ENCODE measurements around the gene HMG20B.
"Not testable (repeated sequence)": the region's sequence is repeated elsewhere in the genome, so short reads cannot be mapped to it uniquely, and the experiment has no call there.

Gene HMG20B

DNA sequence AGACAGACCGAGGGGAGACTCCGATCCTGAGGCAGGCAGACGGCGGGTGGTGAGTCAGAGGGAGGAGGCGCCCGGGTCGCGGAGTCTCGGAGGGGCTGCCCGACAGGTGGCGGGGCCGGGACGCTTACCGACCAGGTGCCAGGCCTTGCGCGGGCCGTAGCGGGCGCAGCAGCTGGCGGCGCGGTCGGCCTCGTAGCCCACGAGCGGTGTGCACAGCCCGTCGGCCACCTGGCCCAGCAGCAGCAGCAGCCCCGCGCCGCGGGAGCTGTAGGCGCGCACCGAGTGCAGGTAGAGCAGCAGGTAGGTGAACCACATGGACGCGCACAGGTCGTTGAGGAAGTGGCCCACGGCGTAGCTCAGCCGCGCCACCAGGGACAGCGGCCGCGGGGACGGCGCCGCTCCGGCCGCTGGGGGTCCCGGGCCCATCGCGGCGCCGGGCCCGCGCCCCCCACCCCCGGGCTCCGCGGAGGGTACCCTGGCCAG, 15.7 kb upstream of the HMG20B start:
- no peak for FAIRE-seq

DNA sequence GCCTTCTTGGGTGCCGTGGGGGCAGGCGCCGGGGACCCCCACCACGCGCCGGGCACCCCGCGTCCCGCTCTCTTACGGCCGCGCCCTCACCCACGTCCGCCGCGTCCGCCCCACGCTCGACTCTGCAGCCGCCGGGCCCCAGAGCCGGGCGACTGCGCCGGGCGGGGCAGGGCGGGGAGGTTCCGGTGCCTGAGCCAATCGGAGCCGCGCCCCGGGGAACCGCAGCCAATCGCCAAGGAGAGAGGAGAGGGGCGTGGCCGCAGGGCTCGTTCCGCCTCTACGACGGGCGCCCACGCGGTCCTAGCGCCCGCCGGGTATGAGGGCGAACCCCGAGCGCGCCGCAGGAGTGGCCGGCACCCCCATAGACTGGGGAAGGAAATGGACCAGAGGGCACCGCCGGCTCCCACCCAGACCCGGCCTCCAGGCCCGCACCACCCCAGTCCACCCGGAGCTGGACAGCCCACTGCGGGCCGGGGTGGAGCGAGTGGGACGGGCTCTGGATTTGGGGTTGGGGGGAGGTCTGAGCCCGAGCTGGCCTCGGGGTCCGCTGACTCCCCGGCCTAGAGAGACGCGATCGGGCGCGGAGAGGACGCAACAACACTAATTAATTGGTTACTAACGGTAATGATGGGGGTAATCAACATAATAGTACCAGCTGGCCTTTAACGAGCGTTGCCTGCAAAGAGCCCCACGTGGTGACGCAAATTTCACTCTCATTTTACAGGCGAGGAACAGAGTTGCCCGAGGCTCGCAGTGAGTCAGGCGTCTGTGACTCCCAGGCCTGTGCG, 15.1 kb upstream of the HMG20B start, which contains the start of gene MFSD12:
TSS of gene MFSD12 (minus strand) at position 126 of the 788 bp plus-strand sequence. CDS start 183 bp downstream, outside the sequence.
- FAIRE-seq, result peak; percentile 95

DNA sequence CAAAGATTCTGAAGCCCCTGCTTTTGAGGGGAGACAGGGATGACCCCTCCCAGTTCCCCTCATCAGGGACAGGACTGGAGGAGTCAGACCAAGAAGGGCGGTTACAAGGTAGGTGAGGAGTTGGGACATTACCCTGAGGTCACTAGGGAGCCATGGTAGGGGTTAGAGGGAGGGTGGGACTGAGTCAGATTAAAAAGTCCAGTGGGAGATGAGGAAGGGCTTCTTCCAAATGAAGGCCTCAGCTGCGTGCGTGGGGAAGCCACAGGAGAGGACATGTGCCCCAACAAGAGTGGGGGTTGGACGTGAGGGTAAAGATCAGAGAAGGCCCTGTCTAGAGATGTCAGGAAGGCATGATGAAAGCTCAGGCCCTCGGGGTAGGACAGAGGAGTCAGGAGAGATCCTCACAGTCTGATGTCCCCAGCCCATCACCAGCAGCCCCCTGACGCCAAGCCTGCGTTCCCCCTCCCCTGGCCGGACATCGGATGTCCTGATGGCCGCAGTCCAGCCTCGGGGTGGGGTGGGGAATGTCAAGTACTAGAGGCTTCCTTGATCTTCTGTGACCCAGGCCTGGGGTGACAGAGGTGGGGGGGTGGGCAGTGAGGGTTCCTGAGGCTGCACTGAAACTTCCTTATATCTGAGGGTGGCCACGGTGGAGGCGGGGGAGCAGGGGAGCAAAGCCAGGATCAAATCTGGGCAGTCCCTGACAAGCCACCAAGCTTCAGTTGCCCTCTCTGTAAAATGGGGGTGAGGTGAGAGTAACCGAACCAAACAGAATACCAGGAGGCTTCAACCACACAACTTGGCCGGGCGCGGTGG, 8.8 kb upstream of the HMG20B start:
- no peak for FAIRE-seq

DNA sequence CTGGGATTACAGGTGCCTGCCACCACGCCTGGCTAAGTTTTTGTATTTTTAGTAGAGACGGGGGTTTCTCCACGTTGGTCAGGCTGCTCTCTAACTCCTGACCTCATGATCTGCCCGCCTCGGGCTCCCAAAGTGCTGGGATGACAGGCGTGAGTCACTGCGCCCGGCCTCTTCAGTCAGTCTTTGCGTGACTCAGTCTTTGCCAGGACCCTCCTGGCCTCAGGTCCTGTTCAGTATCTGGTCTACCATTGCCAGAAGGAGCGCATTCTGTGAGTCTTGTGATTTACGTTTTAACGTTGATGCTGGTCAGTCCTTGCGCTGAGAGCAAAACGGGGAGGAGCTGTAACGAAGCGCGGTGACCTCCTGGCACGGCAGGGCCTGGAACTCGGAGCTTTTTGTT, 7.6 kb upstream of the HMG20B start:
- FAIRE-seq, result no peak

DNA sequence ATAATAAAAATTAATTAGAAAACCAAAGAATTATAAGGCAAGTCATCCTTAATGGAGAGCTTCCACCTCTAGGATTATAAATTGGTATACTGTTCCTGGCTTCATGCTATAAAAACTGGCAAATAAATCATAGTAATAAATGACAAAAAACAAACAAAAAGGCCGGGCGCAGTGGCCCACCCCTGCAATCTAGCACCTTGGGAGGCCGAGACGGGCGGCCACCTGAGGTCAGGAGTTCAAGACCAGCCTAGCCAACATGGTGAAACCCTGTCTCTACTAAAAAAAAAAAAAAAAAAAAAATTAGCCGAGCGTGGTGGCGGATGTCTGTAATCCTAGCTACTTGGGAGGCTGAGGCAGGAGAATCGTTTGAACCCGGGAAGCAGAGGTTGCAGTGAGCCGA, 2.7 kb upstream of the HMG20B start:
- FAIRE-seq, result not testable (repeated sequence)

DNA sequence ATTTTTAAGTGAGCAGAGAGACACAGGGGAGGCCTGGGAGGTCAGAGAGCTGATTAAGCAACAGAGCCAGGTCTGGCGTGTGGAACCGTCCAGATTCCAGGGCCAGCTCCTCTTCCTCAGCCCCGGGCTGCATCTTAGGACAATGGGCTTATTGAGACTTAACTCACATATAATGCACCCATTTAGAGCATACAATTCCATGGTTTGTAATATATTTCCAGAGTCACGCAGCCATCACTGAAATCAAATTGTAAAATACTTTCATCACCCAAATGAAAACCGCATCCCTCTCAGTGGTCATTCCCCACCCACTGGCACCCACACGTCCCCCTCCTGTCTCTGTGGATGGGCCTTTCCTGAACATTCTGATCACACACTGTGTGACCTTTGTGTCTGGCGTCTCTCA, 2.1 kb upstream of the HMG20B start:
- FAIRE-seq, result no peak

DNA sequence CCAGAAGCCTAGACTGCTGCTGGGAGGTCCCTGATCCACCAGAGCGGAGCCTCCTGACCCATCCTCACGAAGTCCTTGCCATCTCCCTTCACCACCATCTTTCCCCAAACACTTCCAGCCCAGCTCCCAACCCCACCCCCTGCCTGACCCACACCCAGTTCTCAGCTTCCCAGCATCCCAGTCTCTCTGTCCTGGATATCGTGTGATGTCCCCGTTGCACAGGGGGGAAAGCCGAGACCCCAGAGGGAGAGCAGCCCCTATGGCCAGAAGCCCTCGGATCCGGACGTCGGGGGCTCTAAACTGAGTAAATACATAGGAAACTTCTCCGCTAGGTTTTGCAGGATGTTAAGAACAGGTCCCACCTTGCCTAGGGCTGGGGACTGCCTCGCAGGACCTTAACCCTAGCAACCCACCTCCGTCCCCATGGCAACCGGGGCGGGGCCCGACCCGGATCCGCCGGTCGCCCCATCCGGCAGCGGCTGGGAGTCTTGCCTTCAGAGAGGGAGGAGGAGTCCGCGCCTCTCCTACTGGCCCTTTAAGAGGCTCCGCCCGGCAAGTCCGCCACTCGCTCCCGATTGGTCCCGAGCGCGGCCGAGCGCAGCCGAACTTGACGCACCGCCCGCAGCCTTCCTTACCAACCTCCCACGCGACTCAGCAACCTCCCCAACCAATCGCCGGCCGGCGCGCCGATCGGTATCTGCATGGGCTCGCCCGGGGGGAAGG, 451 bp upstream of the HMG20B start:
- FAIRE-seq, result peak; percentile 98

DNA sequence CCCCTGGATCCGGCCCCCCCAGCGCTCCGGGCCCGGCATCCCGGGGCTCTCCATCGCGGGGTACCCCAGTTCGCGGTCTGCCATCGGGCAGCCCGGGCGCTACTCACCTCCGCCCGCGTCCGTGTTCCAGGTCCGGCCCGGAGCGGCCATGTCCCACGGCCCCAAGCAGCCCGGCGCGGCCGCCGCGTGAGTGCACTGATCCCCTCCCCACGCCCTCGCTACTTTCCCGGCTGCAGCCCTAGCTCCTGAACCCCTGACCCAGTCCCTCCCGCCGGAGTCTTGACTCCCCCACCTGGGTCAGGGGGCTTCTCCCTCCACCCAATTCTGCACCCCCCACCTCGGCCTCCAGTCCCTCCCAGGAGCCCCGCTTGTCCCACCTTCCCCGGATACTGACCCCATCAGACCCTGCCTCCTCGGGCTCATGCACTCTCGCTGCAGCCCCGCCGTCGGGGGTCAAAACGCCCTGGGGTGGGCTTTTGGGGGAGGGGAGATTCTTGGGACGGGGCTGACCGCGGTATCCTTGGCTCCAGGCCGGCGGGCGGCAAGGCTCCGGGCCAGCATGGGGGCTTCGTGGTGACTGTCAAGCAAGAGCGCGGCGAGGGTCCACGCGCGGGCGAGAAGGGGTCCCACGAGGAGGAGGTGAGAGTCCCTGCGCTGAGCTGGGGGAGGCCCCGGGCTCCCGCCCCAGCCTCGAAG, 566 bp downstream of the HMG20B start:
- FAIRE-seq, result no peak

DNA sequence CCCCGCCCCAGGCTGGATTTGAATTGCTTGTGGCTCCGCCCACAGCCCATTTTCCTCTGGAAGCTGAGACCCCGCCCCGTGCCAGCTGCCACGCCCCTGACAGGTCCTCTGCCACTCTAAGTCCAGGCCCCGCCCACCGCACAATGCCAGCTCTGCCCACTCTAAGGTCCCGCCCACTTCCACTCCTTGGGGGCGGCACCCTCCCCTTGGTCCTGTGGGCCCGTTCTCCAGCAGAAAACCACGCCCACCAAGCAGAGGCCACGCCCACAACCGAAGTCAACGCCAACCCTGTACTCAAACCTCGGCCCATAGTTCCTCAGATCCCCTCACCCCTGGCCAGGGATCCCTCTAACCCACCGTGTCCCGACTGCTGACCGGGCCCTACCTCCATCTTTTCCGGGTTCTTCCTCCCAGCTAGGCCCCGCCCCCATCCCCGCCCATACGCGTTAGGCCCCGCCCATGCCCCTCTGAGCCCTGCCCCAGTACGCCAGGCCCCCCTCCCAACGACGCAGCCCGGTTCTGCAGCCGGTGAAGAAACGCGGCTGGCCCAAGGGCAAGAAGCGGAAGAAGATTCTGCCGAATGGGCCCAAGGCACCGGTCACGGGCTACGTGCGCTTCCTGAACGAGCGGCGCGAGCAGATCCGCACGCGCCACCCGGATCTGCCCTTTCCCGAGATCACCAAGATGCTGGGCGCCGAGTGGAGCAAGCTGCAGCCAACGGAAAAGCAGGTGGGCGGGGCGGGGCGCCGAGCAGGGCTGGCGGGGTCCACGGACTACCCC, 1.3 kb downstream of the HMG20B start:
- peak; percentile 97 for FAIRE-seq

DNA sequence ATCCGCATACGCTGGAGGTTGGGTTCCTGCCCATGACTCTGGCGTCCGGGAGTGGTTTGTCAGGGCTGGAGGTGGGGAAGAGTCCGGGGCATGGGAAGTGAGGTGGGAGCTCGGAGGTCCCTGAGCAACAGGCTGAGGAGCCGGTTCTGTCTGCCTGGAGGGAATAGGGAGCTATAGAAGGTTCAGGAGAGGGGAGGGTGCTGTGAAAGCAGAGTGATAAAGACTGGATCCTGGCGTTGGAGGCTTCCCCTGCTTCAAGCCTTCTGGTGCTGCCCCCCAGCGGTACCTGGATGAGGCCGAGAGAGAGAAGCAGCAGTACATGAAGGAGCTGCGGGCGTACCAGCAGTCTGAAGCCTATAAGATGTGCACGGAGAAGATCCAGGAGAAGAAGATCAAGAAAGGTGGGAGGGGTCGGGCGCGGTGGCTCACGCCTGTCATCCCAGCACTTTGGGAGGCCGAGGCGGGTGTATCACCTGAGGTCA, 2.6 kb downstream of the HMG20B start:
- no peak for FAIRE-seq

DNA sequence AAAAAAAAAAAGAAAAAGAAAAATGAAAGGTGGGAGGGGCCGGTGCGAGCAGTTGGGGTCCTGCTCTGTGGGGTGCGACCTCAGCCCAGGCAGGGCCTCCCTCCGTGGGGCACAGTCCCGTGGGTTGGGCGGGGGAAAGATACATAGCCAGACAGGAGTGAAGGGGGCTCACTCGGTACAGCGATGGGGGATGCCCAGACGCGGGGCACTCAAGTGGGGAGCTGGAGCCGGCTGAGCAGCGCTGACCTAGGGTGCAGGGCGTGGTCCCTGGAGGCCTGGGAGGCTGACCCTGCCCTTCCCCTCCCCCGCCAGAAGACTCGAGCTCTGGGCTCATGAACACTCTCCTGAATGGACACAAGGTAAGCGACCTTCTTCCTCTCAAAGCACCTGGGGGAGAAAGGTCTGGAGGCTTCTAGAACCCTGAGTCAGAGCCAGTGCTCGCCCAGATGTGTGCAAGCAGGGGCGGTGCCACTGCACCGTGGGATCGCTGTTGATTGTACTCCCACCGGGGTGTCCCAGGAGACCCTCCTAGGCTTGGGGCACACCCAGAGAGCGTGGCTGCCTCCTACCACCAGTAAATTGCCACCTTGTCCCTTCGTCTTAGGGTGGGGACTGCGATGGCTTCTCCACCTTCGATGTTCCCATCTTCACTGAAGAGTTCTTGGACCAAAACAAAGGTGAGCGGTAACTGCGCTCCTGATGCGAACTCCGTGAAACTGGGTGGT, 3.4 kb downstream of the HMG20B start:
- FAIRE-seq, result no peak

DNA sequence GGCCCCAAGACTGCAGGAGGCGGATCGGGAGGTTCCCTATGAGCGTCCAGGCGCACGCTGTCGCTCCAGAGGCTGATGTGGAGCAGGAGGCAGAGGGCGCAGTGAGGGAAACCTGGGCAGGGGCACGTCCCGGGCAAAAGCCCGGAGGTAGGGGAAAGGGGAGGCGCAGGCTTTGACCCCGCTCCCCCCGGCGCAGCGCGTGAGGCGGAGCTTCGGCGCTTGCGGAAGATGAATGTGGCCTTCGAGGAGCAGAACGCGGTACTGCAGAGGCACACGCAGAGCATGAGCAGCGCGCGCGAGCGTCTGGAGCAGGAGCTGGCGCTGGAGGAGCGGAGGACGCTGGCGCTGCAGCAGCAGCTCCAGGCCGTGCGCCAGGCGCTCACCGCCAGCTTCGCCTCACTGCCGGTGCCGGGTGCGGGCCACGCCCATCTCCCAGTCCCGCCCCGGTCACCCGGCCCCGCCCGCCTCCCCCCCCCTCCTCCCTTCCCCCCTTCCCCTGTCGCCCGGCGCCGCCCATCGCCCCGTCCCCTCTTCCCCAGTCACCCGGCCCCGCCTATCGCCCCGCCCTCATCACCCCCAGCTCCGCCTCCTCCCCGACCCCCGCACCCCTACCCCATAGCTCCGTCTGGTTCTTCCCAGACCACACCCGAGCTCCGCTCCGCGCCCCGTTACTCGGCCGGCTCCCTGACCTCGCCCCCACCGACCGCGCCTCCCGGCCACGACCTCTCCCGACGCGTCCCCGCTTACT, 4.1 kb downstream of the HMG20B start:
- no peak for FAIRE-seq

DNA sequence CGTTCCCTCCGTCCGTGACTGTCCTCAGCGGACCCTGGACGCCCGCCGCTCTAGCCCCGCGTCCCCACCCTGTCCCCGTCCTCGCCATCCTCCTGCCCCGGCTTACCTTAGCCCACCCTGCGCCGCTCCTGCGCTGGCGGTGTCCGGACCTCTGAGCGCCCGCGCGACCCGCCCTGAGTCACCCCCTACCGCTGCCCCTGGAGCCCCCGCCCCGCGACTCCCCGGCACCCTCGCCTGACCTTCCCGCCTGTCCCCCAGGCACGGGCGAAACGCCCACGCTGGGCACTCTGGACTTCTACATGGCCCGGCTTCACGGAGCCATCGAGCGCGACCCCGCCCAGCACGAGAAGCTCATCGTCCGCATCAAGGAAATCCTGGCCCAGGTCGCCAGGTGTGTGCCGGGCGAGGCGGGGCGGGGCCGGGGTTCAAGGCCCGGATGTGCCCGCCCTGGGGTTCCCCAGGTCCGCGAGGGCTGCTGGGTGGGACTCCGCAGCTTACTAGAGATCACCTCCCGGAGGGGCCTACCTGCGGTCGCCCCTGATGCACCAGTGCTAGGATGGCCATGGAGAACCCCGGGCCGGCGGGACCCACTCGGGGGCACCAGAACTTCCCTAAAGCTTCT, 5.1 kb downstream of the HMG20B start:
- FAIRE-seq, result no peak

DNA sequence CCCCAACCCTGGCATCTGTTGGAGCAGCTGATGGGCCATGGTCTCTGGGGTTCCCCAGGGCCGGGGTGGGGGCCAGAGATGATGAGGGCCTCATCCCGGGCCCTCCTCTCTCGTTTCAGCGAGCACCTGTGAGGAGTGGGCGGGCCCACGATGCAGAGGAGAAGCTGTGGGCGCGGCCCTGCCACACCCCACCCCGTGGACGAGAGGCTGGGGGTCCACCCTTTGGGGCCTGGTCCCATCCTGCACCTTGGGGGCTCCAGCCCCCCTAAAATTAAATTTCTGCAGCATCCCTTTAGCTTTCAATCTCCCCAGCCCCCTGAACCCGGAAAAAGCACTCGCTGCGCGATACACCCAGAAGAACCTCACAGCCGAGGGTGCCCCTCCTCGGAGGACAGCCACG, 5.6 kb downstream of the HMG20B start:
- FAIRE-seq, result no peak

DNA sequence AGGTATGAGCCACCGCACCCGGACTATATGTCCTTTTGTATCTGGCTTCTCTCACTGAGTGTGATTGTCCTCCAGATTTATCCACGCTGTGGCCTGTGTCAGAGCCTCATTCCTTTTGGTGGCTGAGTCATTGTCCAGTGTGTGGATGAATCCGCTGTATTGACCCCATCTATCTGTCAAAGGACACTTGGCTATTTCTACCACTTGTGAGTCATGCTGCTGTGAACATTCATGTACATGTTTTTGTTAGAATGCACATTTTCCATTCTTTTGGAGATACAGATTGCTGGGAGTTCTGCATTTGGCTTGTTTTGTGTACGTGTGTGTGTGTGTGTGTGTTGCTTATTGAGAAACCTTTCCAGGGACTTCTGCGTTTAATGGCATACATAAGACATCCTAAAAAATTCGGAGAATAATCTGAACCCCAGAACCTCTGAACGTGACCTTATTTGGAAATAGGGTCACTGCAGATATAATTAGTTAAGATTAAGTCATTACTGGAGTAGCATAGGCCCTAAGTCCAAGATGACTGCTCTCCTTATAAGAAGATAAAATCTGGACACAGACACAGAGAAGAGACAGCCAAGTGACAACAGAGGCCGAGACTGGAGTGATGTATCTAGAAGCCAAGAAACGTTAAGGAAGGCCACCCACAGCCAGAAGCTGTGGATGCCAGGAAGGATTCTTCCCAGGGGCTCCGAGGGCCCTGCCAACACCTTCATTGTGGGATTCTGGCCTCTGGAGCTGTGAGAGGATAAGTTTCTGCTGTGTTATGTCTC, 7.6 kb downstream of the HMG20B start:
- FAIRE-seq, result no peak

DNA sequence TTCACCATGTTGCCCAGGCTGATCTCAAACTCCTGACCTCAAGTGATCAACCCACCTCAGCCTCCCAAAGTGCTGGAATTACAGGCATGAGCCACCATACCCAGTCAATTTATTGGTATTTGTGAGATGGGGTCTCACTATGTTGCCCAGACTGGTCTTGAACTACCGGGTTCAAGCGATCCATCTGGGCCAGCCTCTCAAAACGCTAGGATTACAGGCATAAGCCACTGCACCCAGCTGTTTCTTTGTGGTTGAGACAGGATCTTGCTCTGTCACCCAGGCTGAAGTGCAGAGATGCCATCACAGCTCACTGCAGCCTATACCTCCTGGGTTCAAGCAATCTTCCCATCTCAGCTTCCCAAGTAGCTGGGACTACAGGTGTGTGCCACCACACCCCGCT, 9.0 kb downstream of the HMG20B start:
- FAIRE-seq, result not testable (repeated sequence)

DNA sequence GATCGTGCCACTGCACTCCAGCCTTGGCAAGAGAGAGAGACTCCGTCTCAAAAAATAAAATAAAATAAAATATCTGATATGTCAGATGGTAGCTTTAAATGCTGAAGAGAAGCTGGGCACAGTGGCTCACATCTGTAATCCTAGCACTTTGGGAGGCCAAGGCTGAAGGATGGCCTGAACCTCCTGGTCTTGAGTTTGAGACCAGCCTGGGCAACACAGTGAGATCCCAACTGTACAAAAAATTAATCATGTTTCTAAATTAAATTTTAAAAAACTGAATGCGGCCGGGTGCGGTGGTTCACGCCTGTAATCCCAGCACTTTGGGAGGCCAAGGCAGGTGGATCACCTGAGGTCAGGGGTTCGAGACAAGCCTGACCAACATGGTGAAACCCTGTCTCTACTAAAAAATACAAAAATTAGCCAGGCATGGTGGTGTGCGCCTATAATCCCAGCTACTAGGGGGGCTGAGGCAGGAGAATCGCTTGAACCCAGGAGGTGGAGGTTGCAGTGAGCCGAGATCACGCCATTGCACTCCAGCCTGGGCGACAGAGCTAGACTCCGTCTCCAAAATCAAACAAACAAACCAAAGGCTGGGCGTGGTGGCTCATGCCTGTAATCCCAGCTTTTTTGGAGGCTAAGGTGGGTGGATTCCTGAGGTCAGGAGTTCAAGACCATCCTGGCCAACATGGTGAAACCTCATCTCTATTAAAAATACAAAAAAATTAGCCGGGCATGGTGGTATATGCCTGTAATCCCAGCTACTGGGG, 11.5 kb downstream of the HMG20B start:
- not testable (repeated sequence) for FAIRE-seq
